H7 (cell line): ENCODE results near the gene HOXA4. TPM values are rescaled to one million over a fixed set of nuclear protein-coding genes. Genes with fewer than 3 reads are reported as not detected.

ENCODE experiments used
- DNase-seq: peaks from one replicate; pipeline ENCODE4 v3.0.0; 2012
- H3K27me3 ChIP-seq: 2 replicates; pipeline ENCODE4 v1.6.0; 2011; ENCODE audit warnings: mild to moderate bottlenecking, low read length; ENCODE audit not compliant: control insufficient read depth, insufficient read depth
- H3K36me3 ChIP-seq: replicated peaks from 2 replicates; pipeline ENCODE4 v1.5.1; 2011; ENCODE audit warnings: low read length; ENCODE audit not compliant: control insufficient read depth, insufficient read depth
- H3K4me3 ChIP-seq: 2 replicates; pipeline ENCODE4 v1.5.1; 2011; ENCODE audit warnings: low read depth, mild to moderate bottlenecking, control low read depth, low read length, moderate library complexity; ENCODE audit not compliant: insufficient read depth
- total RNA-seq: library from RNA; depleted of rRNA; stranded (reverse); fragments of >200 nt; shearing (Covaris generic); gene quantifications from 2 replicates; pipeline ENCODE4 v1.2.3, GENCODE V29; 2014; rRNA removed

HOXA4 gene
- total RNA-seq: not detected in 2 replicates

GRCh38 chr7:27130540-27131389, at the start of gene HOXA4:
TSS of gene HOXA4 (minus strand) at chr7:27130757. CDS start at chr7:27130733, 24 bp downstream.
- Histone ChIP-seq H3K36me3 (no peaks in the 10 kb centered on the region), H3K4me3 (peak within 1 kb of the TSS; percentile 47), H3K27me3 (peaks cover 98% of the 10 kb centered on the region)
- DNase-seq: peak; percentile 95

- no peaks in the 10 kb centered on the region for H3K36me3 ChIP-seq
- DNase-seq: peak; percentile 97
- peaks cover 100% of the 10 kb centered on the region for H3K27me3 ChIP-seq
- no peak overlapping the region for H3K4me3 ChIP-seq
Observed at GRCh38 chr7:27179503-27180430, 49.2 kb upstream of the HOXA4 start.

GRCh38 chr7:27179030-27179429, 48.5 kb upstream of the HOXA4 start:
- no peak overlapping the region for H3K4me3 ChIP-seq
- peak; percentile 57 for DNase-seq
- peaks cover 100% of the 10 kb centered on the region for H3K27me3 ChIP-seq
- no peaks in the 10 kb centered on the region for H3K36me3 ChIP-seq

- DNase-seq: peak; percentile 39
Observed at GRCh38 chr7:27178366-27178765, 47.8 kb upstream of the HOXA4 start.

GRCh38 chr7:27177795-27178320, 47.3 kb upstream of the HOXA4 start:
- H3K4me3 ChIP-seq: no peak overlapping the region
- DNase-seq: peak; percentile 33
- peaks cover 100% of the 10 kb centered on the region for H3K27me3 ChIP-seq
- no peaks in the 10 kb centered on the region for H3K36me3 ChIP-seq

More at GRCh38 chr7:27178366-27178765, 47.8 kb upstream of the HOXA4 start:
- Histone ChIP-seq H3K27me3 (peaks cover 100% of the 10 kb centered on the region), H3K36me3 (no peaks in the 10 kb centered on the region), H3K4me3 (no peak overlapping the region)

GRCh38 chr7:27176962-27177794, 46.6 kb upstream of the HOXA4 start:
- no peaks in the 10 kb centered on the region for H3K36me3 ChIP-seq
- H3K27me3 ChIP-seq: peaks cover 100% of the 10 kb centered on the region
- DNase-seq: peak; percentile 49
- H3K4me3 ChIP-seq: no peak overlapping the region

GRCh38 chr7:27176524-27176845, 45.9 kb upstream of the HOXA4 start:
- H3K36me3 ChIP-seq: no peaks in the 10 kb centered on the region
- H3K4me3 ChIP-seq: no peak overlapping the region
- peaks cover 100% of the 10 kb centered on the region for H3K27me3 ChIP-seq
- no peak for DNase-seq

- H3K36me3 ChIP-seq: no peaks in the 10 kb centered on the region
- H3K4me3 ChIP-seq: no peak overlapping the region
- peak; percentile 72 for DNase-seq
- peaks cover 100% of the 10 kb centered on the region for H3K27me3 ChIP-seq
Observed at GRCh38 chr7:27175626-27176523, 45.3 kb upstream of the HOXA4 start.

GRCh38 chr7:27174874-27175625, 44.5 kb upstream of the HOXA4 start:
- Histone ChIP-seq H3K4me3 (no peak overlapping the region), H3K27me3 (peaks cover 100% of the 10 kb centered on the region), H3K36me3 (no peaks in the 10 kb centered on the region)
- peak; percentile 35 for DNase-seq

- H3K36me3 ChIP-seq: no peaks in the 10 kb centered on the region
- H3K4me3 ChIP-seq: no peak within 1 kb of the TSS
- peaks cover 100% of the 10 kb centered on the region for H3K27me3 ChIP-seq
- peak; percentile 81 for DNase-seq
Observed at GRCh38 chr7:27173956-27174873, 43.7 kb upstream of the HOXA4 start, which contains the start of gene HOXA10. TSS of gene HOXA10 (minus strand) at chr7:27174320. CDS start at chr7:27174306, 14 bp downstream.

GRCh38 chr7:27173511-27173955, 43.0 kb upstream of the HOXA4 start:
- DNase-seq: peak; percentile 81
- peaks cover 100% of the 10 kb centered on the region for H3K27me3 ChIP-seq
- no peak overlapping the region for H3K4me3 ChIP-seq
- no peaks in the 10 kb centered on the region for H3K36me3 ChIP-seq
